DMS79 (cell line): ENCODE measurements around the gene SMIM28.

Experiments used
- DNase-seq: peaks from one replicate; lab custom pipeline; 2025; lab: John Stamatoyannopoulos, UW

SMIM28 gene

DNA sequence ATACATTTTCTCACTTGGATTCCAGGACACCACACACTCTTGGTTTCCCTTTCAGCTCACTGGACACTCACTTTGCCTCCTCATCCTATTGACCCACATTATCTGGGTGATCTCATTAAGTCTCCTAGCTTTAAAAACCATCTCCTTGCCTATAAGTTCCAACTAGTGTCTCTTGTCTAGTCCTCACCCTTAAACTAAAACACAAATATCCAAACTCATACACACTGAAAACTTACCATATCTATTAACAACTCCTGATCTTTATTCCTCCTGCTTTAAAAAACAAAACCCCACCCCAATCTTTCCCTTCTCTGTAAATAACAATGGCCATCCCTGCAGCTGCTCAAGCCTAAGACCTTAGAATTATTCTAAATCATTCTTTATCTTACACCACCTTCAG, 3.5 kb upstream of the SMIM28 start:
- DNase-seq = no peak

DNA sequence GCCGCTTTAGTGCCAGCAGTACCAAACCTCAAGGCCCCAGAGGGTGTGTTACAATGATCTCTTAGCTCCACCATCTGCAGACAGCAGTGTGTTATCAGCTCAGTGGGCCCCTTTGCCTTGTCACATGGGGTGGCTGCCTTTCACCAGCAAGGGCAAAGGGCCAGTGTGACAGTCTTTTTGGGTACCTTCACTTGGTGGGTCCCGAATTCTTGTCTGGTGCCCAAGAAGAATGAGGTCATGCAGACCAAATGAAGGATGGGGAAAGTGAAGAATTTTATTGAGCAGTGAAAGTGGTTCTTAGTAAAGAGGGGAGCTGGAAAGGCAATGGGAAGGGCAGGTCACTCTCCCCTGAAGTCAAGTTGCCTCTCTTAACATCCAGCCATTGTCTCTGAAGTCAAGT, 2.9 kb upstream of the SMIM28 start:
- DNase-seq = no peak

DNA sequence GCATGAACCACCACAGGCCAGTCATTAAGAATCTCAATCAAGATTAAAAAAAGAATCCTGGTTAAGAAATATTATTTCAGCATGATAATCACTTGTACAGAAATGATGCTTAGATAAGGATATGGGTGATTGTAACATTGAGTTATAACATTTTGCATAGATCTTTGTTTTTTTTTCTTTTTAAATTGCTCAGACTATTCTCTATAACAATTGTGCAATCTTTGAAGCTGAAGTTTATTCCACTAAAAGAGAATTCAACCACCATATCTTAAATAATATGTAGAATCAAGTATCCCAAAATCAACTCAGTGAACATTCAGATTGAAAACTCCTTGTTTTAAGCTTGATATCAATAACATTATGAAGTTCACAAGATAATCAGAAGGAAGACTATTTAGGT, 663 bp upstream of the SMIM28 start:
- DNase-seq = no peak

DNA sequence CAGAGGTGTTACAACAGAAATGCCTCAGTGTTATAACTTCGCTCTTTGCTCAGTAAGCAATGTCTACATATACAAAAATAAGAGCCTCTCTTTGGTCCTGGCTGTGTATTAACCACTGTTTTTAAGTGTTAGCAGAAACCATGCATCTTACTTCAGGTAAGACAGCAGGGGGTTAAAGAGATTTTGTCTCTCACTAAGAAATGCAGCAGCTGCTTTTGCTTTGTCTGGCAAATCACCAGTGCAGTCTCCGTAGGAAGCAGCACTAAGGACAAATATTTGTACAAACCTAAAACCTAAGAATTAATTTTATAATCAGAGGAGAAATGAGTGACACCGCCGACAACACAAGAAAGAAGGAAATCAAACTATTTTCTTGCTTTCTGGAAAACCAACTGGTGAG, 758 bp downstream of the SMIM28 start:
- DNase-seq = no peak

DNA sequence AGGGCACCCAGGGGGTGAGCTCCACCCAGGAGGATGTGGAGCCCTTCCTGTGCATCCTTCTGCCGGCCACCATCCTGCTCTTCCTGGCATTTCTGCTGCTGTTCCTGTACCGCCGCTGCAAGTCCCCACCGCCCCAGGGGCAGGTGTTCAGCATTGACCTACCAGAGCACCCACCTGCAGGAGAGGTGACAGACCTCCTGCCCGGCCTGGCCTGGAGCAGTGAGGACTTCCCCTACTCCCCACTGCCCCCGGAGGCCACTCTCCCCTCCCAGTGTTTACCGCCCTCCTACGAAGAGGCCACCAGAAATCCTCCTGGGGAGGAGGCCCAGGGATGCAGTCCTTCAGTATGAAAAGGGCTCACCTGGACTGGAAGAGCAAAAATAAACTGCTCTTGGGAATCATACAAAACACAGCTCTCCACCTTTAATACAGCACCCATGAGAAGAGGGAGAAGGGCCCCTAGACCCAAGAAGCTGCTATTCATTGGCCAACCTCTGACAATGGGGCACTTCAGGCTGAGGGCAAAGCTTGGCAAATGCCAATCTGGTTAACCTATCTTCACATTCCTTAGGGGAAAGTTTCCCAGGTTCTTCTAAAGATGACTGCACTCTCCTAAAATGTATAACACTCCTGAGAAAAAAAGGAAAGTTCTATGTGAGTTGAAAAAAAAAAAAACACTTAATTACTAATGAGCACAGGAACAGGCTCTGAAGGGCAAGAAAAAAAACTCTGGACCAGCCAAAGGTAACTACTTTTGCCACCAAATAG, 5.0 kb downstream of the SMIM28 start:
- no peak for DNase-seq

DNA sequence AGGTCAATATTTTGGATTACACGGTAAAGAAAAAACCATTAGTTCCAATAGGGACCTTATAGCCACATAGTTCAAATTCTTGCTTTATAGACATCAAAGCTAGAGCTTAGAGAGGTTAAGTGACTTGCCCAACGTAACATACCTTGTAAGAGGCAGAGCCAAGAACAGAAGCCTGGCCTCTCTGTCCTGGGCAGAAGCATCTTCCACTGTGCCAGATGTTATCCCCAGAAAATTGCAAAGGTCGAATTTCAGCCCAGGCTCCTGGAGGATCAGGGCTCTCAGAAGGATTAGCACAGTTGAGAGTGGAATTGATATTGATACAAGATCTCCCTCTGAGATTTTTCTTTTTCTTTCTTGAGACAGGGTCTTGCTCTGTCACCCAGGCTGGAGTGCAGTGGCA, 6.1 kb downstream of the SMIM28 start:
- DNase-seq = no peak

DNA sequence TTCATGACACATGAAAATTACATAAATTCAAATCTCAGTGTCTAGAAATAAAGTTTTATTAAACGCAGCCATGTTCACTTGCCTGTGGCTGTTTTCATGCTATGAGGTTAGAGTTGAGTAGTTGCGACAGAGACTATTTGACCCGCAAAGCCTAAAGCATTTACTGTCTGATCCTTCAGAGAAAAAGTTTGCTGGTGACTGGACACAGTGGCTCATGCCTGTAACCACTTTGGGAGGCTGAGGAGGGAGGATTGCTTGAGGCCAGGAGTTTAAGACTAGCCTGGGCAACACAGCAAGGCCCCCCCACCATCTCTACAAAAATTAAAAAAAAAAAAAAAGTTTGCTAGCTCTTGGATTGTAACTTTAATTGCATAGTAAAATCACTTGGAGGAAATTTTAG, 9.2 kb downstream of the SMIM28 start:
- DNase-seq = no peak

DNA sequence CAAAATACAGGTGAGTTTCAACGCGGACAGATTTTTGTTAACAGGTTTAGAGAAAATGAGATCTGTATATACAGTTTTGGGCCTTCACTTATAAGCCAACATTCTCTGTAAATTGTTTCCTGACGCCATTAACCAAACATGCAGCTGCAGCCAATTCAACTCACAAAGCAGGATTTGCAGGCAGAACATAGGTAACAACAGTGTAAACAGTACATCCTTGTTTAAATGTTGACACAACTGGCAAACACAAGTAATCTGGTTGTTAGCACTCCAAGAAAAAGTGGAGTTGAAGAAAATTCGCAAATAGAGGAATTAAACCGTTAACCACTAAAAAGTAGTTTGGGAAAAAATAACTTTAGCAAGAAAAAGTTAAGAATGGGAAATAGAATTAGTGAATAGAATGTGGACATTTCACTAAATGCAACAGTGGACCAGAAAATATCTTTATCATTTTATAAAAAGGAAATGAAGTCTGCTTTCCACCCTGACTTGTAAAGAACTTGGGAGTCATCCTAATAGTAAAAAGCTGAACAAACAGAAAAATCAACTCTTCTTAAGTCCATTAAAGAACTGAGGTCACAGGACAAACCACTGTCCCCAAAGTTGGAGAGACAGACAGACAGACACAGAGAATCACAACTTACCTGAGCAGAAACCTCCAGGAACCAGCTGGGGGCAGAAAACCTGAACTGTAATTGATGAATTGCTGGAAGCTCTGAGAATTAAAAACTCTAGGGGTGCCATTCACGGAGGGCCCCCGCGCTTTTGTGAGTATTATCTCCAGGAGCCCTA, 10.1 kb downstream of the SMIM28 start:
- DNase-seq = no peak

DNA sequence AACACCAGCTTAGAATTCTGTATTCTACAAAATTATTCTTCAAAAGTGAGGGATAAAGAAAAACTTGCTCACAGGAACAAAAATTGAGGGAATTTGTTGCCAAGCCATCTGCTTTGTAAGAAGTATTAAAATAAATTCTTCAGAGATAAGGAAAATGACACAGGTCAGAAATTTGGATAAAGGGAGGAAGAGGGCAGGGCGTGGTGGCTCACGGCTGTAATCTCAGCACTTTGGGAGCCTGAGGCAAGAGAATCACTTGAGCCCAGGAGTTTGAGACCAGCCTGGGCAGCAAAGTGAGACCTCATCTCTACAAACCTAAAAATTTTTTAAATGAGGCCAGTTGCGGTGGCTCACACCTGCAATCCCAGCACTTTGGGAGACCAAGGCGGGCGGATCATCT, 11.8 kb downstream of the SMIM28 start:
- DNase-seq = no peak

DNA sequence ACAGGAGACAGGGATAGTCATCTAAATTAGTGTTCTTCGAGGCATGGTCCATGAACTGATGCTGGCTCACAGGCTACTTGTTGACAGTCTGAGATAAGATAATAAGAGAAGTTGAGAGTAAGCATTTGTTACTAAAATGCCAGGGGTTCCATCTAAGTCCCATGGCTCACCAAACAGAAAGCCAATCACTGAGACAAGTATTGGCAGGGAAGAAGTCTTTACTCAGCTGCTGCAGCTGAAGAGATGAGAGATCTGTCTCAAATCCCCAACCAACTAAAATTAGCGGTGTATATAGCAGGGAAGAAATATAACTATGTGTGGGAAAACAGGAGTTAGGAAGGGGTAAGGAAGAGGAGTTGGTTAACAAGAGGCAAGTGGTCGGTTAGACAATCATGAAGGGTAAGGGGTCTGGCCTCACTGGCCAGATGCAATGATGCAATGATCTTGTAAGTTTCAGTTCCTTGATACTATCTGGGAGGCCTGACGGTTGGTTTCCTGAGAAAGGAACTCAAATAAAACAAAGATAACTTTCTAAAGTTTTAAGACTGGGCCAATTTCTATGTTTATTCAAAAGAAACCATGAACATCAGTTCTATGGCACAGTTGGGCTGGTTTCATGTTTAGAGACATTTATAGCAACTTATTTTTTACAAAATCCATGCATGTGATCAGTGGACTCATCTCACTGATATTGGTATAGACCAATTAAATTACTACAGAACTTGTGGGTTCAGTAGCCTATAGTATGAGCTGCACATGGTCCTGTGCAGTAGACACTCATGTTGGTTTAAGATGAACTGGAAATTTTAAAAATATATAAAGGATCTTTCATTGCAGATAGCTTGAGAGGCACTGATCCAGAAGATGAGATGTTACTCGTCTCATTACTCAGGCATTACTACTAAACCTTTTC, 16.4 kb downstream of the SMIM28 start:
- no peak for DNase-seq

DNA sequence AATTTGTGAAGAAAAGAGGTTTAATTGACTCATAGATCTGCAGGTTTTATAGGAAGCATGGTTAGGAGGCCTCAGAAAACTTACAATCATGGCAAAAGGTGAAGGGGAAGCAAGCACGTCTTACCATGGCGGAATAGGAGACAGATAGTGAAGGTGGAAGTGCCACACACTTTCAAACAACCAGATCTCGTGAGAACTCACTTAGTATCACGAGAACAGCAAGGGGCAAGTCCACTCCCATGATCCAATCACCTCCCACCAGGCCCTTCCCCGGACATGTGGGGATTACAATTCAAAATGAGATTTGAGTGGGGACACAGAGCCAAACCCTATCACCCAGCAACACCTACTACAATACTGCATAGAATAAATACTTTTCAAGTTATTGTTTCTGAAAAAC, 19.0 kb downstream of the SMIM28 start:
- no peak for DNase-seq

DNA sequence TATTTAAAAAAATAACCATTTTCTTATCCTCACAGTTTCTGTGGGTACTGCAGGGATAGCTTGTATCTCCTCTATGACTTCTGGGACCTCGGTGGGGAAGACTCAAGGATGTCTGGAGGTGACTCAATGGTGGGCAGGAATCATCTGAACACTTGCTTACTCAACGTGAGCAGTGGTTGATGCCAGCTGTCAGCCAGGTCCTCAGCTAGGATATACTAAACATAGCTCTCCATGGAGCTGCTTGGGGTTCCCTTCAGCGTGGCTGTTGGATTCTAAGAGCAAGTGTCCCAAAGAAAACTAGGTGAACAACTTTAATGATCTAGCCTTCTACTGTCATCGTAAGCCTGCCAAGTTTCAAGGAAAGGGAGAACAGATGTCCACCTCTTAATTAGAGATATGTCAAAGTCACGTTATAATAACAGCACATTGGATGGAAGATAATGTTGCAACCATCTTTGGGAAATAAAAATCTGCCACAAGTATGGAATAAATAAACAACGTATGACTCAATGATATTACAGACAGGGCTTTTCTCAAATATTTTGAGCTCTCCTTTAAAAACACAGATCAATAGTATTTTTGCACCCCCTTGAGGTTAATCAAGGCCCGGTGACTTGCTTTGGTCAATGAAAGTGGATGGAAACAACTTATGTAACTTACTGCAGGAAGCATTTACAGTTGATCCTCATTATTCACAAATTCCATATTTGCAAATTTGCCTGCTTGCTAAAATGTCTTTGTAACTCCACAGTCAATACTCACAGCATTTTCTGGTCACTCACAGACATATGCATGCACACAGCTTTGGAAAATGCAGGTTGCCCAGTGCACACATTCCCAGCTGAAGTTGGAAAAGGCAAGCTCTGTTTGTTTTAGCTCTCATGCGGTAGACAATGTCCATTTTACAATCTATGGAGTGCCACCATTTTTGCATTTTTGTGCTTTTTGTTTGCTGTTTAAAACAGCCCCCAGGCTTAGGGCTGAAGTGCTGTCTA, 19.7 kb downstream of the SMIM28 start:
- DNase-seq = no peak

DNA sequence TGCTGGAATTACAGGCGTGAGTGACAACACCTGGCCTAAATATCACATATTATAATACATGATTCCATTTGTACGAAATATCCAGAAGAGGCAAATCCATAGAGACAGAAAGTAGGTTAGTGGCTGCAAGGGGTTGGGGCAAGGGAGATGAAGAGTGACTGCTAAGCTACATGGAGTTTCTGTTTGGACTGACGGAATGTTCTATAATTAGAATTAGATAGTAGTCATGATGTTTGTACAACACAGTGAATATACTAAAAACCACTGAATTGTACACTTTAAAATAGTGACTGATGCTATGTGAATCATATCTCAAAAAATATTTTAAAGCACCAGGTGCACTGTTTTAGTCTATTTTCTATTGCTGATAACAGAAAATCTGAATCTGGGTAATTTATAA, 22.6 kb downstream of the SMIM28 start:
- DNase-seq = no peak

DNA sequence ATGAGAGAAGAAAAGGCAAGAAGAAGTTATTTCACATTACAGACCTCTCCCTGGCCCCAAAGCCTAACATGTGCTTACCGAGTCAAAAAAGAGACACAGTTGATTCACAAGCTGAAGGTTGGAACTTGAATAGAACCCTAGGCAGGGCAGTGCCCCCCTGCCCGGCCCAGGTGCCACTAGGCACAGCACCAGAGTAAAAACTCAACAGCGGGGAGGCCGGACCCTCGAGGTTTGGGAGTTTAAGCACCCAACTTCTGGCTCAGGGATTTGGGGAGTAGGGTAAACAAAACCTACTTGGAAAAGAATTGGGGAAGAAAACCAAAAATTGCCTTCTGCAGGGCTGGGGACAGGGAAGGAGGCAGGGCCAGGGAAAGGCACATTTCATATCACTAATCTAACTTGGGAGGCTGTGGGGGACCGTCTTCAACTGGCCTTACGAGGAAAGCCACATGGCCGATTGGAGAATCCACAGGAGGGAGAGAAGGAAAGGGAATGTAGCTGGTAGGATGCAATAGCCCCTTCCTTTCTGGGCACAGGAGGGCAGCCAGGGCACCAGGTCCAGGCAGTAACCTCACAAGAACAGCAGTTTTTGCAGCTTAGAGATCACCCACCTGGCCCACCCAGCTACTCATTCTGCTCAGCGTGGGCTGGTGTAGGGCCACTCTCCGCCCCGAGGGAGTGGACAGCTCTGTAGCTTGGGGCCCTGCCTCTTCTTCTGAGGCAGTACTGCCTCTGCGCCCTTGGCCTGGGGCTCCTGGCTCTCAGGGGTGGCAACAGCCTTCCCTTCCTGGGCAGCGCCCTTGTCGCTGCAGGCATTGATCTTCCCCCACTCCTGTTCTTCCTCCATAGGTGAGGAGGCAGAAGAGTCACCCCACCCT, 24.5 kb downstream of the SMIM28 start:
- DNase-seq = no peak

DNA sequence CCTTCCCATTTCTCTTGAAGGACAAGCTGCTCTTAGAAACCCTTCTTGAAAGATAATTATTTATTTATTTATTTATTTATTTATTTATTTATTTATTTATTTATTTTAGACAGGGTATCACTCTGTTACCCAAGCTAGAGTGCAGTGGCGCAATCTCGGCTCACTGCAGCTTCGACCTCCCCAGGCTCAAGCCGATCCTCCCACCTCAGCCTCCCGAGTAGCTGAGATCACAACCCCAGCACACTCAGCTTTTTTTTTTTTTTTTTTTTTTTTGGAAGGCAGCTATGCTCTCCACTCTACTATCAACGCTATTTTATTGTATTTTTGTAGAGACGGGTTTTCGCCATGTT, 25.1 kb downstream of the SMIM28 start:
- DNase-seq = no peak

DNA sequence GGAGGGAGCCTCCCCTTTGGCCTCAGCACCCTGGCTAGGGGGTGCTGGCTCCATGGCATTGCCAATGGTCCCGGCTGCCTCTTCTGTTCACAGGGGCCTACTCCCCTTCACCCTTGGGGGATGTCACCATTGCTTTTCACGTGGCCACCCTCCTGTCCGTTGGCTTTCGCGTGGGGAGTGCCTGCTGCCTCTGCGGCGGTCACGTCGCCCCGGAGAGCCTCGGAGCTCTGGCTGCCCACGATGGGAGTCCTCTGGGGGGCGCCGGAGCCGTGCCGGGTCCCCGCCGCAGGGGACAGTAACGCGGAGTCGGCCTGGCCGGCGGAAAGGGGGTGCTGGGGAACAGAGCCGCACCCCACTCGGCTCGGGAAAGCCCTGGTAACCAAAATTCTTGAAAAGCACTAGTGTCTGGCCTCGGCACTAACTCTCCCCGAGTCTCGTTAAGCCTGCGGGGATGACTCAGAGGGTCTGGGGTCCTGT, 25.7 kb downstream of the SMIM28 start:
- no peak for DNase-seq

DNA sequence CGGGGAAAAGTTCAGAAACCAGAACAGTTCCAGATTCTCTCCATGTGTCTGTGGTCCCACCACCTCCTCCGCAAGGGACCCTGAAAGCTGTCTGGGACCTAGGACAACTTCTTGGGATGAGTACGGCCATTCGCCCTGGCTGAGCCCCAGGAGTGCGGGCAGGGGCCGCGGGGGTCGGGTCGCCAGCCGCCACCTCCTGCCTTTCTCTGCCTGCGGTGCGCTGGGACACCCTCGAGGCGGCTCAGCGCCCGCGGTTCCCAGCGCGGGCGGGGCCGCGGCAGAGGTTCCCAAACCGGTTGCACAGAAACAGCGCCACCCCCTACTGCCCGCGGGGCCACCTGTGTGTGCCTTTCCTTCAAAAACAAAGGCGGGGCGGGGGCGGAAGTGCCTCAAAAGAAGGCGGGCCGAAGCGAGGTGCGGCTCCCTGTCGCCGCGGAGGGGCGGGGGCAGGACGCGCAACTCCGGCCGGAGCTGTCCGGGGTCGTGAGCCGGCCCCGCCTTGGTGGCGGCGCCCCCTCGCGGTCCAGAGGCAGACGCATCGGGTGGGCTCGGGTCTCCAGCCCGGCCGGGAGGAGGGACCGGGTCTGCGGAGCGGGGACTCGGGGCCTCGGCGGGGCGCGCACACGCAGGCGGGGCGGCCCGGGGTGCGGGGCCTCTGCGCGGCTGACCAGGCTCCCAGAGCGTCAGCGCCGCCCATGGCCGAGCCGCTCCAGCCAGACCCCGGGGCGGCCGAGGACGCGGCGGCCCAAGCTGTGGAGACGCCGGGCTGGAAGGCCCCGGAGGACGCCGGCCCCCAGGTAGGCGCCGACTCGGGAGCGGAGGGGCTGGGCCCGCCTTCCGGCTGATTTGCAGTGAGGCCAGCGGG, 26.3 kb downstream of the SMIM28 start, which contains the start of gene HEBP2:
Gene HEBP2 (plus strand): TSS at position 423 of the 865 bp plus-strand sequence. CDS start 273 bp downstream, at position 696.
- DNase-seq = peak; percentile 94

DNA sequence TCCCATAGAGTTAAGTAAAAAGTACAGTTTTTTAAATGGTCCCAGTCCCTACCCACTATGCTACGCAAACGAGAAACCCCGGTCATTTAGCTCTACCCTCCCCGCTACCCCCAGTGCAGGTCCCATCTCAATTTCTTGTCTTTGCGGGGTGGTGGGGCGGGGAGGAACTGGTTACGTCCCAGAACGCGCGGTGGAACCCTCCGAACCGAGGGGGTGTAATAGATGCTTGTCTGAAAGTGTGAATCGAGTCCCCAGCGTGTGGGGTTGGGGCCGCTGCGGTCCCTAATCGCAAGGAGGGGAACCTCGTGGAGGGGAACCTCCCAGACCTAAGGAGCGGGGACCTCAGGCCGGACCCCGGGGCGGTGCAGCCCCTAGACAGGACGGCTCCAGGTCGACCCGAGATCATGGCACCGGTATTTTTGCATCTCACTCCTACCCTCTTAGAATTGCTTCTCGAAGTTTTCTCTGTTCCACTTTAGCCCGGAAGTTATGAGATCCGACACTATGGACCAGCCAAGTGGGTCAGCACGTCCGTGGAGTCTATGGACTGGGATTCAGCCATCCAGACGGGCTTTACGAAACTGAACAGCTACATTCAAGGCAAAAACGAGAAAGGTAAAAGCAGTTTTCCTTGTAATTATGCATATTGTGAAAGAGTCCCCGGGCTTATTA, 27.1 kb downstream of the SMIM28 start:
- DNase-seq = no peak
